Fibroblast of skin of left biceps (primary cell): ENCODE data around the gene PTGFRN.
"Not testable (repeated sequence)": the region's sequence is repeated elsewhere in the genome, so short reads cannot be mapped to it uniquely, and the experiment has no call there.

Source experiments
- DNase-seq, 2 experiments: peaks; one replicate each; pipeline ENCODE4 v3.0.0-alpha.2; 2013; ENCODE audit warnings: low read depth in 2 of 2

Gene PTGFRN

GRCh38 chr1:116971965-116972673 lies 62.4 kb downstream of the PTGFRN start:
- DNase-seq = no peak

GRCh38 chr1:116972674-116973030 lies 62.9 kb downstream of the PTGFRN start:
- DNase-seq = no peak

DNA sequence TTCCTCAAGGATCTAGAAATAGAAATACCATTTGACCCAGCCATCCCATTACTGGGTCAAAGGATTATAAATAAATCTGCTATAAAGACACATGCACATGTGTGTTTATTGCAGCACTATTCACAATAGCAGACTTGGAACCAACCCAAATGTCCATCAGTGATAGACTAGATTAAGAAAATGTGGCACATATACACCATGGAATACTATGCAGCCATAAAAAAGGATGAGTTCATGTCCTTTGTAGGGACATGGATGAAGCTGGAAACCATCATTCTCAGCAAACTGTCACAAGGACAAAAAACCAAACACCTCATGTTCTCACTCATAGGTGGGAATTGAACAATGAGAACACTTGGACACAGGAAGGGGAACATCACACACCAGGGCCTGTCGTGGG lies 70.6 kb downstream of the PTGFRN start:
- DNase-seq = not testable (repeated sequence)

DNA sequence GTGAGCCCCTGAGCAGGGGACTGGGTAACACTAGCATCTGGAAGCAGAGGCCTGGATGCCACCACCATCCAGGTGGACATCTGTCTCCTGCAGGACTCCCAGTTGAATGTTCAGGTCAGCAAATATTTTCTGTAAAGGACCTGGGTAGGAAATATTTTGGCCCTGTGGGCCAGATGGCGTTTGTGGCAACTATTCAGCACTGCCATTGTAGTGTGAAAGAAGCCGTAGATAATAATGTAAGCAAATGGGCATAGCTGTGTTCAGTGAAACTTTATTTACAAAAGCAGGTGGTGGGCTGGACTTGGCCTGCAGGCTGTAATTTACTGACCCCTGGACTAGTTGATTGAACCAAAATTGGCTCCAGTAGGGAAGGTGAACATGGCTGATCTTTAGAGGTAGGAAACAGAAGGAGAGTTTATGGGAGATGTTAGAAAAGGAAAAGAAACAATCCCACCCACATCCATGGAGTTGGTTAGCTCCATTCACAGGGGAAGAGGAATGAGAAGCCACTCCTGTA lies 71.9 kb downstream of the PTGFRN start:
- no peak for DNase-seq

GRCh38 chr1:116982319-116983004 lies 72.7 kb downstream of the PTGFRN start:
- DNase-seq = no peak

GRCh38 chr1:116983112-116983511 lies 73.4 kb downstream of the PTGFRN start:
- no peak for DNase-seq

DNA sequence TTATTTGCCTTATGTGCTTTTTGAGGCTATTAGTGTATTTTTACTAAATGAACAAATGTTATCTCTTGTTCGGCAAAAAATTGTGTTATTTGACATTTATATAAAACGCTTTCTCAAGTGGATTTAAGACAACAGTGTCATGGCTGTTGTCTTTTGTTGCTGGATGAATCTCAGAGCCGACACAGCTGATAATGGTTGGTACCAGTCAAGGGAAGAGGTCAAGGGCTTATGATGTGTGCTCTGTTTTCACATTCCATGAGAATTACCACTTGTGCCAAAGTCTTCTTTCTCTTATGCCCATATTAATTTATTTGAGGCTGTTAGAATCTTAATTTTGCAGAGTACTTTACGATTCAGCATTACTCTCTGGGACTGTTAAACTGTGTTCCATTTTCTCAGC lies 74.0 kb downstream of the PTGFRN start:
- no peak for DNase-seq

- no peak for DNase-seq
Measured at GRCh38 chr1:116984406-116985160, 74.9 kb downstream of the PTGFRN start.

DNA sequence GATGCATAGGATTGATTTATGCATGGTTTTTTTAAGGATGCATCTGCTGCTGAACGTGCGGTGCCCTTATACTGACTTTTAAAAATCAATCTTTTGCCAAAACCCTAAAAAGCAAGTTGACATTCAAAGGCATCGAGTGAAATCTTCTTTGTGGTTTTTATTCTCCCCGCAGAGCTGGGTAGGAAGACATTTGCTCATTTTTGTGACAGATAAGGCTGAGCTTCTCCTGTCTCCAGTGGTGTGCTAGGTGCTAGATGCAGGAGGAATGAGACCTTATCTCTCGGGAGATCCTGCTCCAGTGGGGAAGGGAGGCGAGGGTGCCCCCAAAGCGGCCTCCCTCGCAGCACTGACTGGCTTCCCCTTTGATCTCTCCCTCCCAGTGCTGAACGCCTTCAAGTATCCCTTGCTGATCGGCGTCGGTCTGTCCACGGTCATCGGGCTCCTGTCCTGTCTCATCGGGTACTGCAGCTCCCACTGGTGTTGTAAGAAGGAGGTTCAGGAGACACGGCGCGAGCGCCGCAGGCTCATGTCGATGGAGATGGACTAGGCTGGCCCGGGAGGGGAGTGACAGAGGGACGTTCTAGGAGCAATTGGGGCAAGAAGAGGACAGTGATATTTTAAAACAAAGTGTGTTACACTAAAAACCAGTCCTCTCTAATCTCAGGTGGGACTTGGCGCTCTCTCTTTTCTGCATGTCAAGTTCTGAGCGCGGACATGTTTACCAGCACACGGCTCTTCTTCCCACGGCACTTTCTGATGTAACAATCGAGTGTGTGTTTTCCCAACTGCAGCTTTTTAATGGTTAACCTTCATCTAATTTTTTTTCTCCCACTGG lies 76.9 kb downstream of the PTGFRN start:
- DNase-seq = no peak

DNA sequence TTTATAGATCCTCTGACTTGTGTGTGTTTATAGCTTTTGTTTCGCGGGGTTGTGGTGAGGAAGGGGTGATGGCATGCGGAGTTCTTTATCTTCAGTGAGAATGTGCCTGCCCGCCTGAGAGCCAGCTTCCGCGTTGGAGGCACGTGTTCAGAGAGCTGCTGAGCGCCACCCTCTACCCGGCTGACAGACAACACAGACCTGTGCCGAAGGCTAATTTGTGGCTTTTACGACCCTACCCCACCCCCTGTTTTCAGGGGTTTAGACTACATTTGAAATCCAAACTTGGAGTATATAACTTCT lies 77.5 kb downstream of the PTGFRN start:
- DNase-seq = no peak

DNA sequence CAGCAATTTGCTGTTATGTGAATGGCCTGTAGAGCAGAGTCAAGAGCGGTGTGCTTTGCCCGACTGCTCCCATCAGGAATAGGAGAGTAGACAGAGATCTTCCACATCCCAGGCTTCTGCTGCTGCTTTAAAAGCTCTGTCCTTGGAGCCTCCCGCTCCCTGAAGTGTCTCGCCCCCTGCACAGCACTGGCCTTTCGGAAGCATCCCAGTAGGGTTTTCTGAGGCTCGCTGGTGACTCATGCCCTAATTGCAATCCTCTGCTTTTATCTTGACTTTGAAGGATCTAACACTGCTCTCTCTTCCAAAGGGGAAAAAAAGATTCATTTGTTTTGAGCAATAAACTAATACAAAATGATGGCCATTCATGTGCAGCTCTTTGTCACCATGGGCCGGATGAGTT lies 78.5 kb downstream of the PTGFRN start:
- DNase-seq = no peak

GRCh38 chr1:116988908-116989307 lies 79.2 kb downstream of the PTGFRN start:
- no peak for DNase-seq

DNA sequence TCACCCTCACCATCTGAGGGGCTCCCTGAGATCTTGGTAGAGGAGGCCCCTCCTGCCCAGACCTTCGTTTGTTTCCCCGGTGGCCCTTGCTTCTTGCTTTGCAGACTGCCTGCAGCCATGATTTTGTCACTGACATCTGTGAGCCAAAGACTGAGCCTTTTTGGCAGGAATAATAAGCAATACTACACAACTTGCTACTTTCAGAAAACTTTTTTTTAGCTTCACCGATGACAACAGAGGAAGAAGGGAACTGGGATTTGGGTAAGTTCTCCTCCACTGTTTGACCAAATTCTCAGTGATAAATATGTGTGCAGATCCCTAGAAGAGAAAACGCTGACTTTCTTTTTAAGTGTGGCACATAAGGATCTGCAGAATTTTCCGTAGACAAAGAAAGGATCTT lies 80.1 kb downstream of the PTGFRN start:
- no peak for DNase-seq

DNA sequence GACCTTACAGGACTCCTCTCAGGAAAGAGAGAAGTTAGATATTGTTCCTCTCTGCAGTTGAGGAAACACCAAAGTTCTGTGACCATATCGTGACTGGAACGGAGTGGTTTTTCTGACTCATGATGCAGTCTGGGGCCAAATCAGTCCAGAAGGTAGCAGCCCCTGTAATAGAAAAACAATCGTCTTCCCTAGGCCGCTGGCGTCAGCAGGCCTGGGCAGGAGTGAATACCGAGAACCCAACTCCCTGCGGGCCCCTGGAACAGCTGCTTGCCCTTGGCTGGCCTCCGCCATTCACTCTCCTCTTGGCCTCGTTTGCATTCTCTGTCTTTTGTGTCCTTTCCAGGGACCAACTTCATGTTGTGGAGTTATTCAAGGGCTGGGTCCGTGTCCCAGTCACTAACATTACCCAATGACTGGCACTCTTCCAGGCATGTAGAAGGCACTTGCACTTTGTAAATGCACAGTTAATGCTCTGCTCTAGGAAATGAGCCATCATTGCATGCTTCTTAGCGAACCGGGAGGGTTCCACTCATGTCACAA lies 81.0 kb downstream of the PTGFRN start:
- peak; percentile 47 to 54 for DNase-seq

GRCh38 chr1:116991171-116991845 lies 81.6 kb downstream of the PTGFRN start:
- no peak for DNase-seq

DNA sequence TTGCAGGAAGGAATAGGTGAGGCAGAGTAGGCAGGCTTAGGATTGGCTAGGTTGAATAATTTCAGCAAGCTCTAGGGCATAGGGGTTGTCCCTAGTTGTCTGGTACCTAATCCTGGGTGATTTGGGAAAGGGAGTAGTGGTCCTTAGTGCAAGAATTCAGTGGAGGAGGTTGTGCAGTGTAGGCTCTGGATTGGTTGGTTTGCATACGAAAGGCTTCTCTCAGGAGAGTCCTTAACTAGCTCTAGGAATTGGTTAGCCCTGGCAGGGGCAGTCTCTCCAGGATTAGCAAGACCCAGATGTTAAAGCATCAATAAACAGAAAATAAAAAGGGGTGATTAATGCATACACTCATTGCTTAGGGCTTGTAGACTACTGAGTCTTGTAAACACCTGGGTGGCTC lies 82.2 kb downstream of the PTGFRN start:
- no peak for DNase-seq

DNA sequence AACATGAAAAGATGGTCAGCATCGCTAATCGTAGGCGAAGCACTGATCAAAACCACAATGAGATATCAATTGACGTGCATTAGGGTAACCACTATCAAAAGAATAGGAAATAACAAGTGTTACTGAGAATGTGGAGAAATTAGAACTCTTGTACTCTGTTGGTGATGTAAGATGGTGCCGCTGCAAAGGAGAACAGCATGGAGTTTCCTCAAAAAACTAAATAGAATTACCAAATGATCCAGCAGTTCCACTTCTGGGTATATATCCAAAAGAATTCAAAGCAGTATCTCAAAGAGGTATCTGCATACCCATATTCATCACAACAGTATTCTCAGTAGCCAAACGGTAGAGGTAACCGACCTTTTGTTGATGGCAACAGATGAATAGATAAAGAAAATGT lies 83.6 kb downstream of the PTGFRN start:
- DNase-seq = no peak

GRCh38 chr1:116994411-116994810 lies 84.7 kb downstream of the PTGFRN start:
- no peak for DNase-seq

GRCh38 chr1:116997066-116997465 lies 87.3 kb downstream of the PTGFRN start:
- DNase-seq = peak; percentile 20 to 23

GRCh38 chr1:116997636-116998035 lies 87.9 kb downstream of the PTGFRN start:
- DNase-seq = peak in 1 of 2 experiments; percentile 8

DNA sequence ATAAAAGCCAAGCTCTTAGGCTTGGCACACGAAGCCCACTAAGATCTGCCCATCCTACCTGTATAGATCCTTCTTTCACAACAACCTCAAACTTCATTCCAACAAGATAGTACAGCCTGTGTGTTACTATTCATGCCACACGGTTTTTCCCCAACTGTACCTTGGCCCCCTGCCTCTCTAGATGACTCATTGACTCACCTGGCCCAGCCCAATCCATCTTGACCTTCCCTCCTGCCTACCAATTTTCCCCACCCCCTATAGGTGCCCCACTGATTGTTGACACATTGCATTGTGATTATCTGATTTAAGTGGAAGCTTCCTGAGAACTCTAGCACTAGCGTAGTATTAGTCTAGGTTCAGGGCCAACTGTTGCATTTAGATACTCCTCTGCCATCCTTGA lies 89.9 kb downstream of the PTGFRN start:
- no peak for DNase-seq
